GM12875 (cell line): ENCODE data around the gene ARHGDIA.
A peak's percentile ranks its signal among the peaks of the same experiment; 100 is the strongest.

Source experiments
- H3K4me3 ChIP-seq: one replicate; pipeline ENCODE4 v1.5.1; 2011; ENCODE audit warnings: low read depth, low read length, control low read depth
- TF ChIP-seq, protein P1 (sequence below): IDR thresholded peaks from 2 replicates; pipeline ENCODE4 v1.5.1; 2011; ENCODE audit warnings: low read depth, mild to moderate bottlenecking, control low read depth, inconsistent platforms, low read length, moderate library complexity, borderline replicate concordance; ENCODE audit not compliant: insufficient read depth

The ARHGDIA gene

GRCh38 chr17:81890447-81891302 lies 19.5 kb upstream of the ARHGDIA start:
- TF ChIP-seq, protein P1, sequence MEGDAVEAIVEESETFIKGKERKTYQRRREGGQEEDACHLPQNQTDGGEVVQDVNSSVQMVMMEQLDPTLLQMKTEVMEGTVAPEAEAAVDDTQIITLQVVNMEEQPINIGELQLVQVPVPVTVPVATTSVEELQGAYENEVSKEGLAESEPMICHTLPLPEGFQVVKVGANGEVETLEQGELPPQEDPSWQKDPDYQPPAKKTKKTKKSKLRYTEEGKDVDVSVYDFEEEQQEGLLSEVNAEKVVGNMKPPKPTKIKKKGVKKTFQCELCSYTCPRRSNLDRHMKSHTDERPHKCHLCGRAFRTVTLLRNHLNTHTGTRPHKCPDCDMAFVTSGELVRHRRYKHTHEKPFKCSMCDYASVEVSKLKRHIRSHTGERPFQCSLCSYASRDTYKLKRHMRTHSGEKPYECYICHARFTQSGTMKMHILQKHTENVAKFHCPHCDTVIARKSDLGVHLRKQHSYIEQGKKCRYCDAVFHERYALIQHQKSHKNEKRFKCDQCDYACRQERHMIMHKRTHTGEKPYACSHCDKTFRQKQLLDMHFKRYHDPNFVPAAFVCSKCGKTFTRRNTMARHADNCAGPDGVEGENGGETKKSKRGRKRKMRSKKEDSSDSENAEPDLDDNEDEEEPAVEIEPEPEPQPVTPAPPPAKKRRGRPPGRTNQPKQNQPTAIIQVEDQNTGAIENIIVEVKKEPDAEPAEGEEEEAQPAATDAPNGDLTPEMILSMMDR, result no peak
- H3K4me3 ChIP-seq, result peak overlapping the region; percentile 90

- TF ChIP-seq, protein P1, result no peak
- H3K4me3 ChIP-seq, result no peak overlapping the region
Observed at GRCh38 chr17:81889602-81890001, 18.5 kb upstream of the ARHGDIA start.

DNA sequence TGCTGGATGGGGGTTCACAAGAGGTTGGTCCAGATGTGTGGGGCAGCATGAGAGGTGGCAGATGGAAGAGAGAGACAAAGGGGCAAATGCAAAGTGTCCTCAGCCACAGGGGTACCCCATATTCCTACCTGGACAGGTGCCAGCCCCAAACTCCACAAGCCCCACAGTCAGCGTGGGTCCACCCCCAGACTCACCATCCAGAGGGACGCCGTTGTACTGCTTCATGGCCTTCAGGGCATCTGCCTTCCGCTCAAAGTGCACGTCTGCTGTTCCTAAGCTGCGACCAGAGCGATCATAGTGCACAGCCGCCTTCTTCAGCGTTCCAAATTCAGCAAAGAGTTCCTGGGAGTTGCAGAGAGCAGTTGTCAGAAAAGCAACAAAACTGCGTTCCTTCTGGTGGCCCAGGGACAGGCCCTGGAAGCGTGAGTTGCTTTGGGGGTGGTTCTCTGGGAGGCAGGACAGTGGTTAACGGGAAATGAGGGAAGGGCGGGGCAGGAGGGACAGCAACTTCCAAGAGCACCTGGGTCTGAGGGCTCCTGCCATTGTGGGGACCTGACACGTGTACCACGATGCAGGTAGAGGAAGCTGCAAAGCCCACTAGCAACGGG lies 18.0 kb upstream of the ARHGDIA start:
- H3K4me3 ChIP-seq, result no peak overlapping the region
- TF ChIP-seq, protein P1, result no peak

GRCh38 chr17:81888105-81888987 lies 17.2 kb upstream of the ARHGDIA start:
- no peak overlapping the region for H3K4me3 ChIP-seq
- TF ChIP-seq, protein P1, result no peak

GRCh38 chr17:81885869-81886548 lies 14.9 kb upstream of the ARHGDIA start:
- H3K4me3 ChIP-seq, result no peak overlapping the region
- TF ChIP-seq, protein P1, result no peak

DNA sequence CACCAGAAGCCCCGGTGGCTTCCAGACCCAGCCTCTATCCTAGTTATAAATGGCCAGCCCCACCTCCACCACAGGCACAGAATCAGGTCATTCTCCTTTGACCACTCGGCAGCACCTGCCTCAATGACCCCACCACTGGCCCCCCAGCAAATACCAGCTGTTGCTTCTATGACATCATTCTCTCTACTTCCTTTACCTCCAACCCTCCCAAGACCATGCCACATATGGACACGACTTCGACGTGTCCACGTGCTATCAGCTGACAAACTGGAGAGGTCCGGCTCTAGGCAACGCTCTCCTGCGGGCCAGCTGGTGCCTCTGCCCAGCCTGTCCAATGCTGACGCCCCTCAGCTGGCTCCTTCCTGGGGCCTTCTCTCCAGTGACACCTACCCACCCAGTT lies 14.3 kb upstream of the ARHGDIA start:
- TF ChIP-seq, protein P1, result no peak
- H3K4me3 ChIP-seq, result no peak overlapping the region
